HG02588 (cell line): Measurements from ENCODE around the gene ANGEL1.
A peak's percentile ranks its signal among the peaks of the same experiment; 100 is the strongest.

Experiments
- ATAC-seq: cut with Tn5 transposase; IDR thresholded peaks from one replicate; pipeline ENCODE4 v1.9.1; 2021; ENCODE audit warnings: mild to moderate bottlenecking, moderate library complexity; ENCODE audit not compliant: unreplicated experiment

Gene ANGEL1

GRCh38 chr14:76767681-76768656, 44.7 kb downstream of the ANGEL1 start:
- ATAC-seq: peak; percentile 86

GRCh38 chr14:76765461-76765931, 47.2 kb downstream of the ANGEL1 start:
- ATAC-seq: no peak

DNA sequence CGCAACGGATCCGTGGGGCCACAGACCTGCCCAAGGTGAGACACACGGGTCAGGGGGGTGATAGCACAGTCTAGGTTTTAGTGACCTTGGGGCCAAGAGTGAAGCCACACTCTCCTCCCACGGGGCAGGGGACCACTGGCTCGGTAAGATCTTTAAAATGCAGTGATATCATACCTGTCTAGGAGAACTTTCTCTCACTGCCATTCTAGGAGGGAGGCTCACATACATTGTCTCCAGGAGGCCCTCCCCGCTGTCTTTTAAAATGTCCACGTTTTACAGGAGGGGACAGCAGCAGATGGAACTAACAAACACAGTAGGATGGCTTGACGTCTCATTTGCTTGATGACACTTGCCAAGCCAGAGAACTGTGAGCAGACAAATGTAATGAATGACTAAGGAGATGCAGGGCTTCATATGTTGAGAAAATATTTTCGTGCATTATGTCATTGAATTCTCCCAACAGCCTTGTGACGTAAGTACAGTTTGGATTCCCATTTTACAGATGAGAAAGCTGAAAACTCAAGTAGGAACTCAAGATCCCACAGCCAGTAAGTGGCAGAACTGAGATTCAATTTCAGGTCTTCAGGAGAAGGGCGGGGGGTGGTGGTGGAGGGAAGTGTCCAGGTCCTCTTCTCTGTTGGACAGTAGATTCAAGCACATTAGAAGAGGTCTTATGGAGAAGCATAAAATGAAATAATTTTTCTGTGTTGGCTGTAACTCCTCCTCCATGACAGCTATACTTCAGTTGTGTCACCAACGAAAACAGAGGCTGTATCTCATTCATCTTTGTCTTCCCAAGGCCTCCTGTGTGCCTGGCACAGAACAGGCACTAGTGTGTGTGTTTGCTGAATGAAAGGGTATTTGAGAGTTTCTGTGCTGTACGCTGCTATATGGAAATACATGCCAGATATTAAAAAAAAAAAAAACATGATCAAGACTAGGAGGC, 49.3 kb downstream of the ANGEL1 start:
- ATAC-seq: no peak

GRCh38 chr14:76762411-76763095, 50.1 kb downstream of the ANGEL1 start:
- no peak for ATAC-seq

DNA sequence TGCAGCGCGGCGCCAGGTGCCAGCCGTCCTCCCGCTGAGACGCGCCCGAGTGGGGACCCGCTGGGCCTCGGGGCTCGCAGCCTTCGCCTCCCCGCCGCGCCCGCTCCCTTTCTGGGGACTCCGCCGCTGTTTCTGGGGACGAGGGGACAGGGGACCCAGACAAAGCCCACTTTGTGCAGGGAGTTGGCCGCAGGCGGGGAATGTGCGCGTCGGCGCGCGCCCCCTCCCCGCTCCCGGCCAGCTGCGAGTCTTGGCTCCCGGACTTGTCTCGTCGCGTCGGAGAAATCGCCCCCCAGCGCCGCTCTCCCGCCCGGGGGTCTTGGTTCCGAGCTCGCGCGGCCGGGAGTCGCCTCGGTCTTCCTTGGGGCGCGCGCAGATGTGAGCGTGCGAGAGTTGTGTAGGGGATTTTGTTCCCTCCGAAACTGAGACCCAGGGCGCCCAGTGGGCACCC, 50.7 kb downstream of the ANGEL1 start:
- ATAC-seq: no peak

DNA sequence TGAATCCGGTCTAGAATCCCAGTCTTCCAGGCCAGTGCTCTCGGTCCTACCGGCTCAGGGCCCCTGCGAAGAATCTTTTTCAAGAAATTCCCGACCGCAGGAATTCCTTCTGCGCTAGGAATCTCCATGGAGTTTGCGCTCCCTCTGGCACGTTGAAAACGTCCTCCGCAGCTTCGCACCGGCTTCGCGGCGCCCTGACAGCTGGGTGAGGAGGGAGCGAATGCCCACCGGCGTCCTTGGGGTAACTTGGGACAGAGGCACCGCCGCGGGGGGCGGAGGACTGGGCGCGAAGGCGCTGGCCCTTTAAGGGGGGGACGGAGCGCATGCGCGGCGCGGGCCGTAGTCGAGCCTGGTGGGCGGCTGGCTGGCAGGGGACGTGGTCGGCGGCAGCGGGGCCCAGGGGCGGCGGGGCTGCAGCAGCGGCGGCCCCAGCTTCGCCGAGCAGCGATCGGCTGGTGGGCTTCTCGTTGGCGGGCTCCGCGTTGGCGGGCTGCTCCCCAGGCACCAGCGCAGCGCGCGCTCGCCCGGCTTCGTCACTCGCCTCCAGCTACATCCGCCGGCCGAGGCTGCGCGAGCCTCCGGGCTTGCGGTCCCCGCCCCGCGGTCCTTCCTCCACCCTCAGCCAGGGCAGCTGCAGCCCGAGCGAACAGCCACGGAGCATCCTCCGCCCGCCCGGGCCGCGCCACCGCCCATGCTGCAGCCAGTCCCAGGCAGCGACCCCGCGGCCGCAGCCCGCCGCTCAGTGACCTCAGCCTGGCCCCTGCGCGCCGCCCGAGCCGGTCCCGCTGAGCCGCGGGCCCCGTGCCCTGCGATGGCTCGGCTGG, 51.3 kb downstream of the ANGEL1 start, which contains the start of gene VASH1:
Gene VASH1, plus strand, starts transcription at position 333 of the 824 bp plus-strand sequence. CDS start 1,354 bp downstream, outside the sequence.
- peak; percentile 72 for ATAC-seq

GRCh38 chr14:76760331-76761135, 52.1 kb downstream of the ANGEL1 start:
- no peak for ATAC-seq

DNA sequence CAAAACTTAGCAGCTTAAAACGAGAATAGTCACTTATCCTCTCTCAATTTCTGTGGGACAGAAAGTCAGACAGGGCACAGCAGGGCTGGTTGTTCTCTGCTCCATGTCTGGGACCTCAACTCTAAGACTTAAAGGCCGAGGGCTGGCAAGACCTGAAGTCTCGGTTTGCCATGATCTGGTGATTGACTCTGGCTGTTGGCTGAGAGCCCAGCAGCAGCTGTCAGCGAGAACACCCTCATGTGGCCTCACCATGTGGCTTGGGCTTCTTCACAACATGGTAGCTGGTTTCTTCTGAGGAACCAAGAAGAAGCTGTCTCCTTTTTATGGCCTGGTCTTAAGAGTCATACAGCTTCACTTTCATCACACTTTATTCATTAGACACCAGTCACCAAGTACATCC, 53.1 kb downstream of the ANGEL1 start:
- no peak for ATAC-seq

DNA sequence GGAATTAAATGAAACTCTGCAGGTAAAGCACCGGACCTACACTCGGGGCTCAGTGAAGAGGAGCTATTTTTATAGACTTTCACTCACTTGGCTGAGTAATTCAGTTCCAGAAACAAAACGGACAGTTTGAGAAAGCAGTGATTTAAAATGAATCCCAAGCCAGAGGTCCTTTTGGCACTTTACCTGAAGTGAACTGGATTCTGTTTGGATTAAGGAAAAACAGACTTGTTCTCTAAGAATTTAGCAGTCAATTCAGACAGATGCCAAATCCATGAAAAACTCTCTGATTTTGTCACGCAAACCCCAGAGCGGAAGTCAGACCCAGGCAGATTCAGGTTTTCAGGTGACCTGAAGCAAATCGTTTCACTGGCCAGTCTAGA, 56.3 kb downstream of the ANGEL1 start:
- no peak for ATAC-seq

DNA sequence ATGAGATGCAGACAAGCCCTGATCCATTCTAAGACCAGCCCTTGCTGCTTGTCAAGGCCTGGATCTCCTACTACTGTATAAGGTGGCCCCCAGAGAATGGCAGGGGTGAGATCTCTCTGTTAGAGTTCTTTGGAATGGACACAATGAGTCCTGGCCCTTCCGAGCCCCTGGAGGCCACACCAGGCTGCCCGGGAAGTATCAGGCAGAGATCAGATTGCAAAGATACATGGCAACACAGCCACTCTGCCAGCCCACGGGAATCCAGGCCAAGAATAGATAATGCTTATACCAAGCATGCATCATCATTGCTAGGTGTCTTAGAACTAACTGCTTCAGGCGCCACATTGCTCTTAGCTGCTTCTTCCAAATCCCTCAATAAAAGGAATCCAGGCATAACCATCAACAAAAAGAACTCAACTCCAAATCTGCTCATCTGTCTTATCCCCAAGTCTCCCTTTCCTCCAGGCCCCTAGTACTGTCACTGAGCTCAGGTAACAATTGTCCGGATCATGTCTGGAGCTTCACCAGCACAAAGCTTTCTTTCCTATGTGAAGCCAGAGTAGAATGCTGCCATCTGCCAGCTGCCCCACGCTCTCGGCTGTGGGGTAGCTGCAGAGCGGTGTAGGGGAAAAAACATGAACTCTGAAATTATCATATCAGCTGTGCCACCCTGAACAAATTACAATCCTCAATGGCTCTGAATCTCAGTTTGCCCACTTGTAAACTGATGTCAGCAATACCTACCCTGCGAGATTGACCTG, 56.9 kb downstream of the ANGEL1 start:
- ATAC-seq: no peak

- no peak for ATAC-seq
These were observed 58.1 kb downstream of the ANGEL1 start for GRCh38 chr14:76754586-76754985.

- ATAC-seq: no peak
These were observed 59.0 kb downstream of the ANGEL1 start for GRCh38 chr14:76753541-76754198.

DNA sequence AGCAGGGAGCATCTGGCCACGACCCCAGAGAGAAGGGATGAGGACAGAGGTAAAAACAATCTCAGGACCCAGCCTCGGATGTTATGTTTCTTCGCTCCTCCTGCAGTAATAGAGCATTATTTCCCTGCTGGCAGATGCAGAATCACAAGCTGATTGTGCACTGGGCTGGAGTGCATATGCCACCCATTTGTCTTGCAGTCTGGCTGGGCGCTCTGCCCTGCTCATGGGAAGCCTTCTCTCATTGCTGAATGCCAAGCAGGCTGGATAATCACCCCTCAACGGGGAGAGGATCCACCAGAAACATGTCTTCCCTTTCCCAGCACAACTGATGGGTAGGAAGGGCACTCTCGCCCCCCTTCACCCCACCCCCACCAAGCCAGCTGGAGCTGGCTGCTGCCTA, 59.9 kb downstream of the ANGEL1 start:
- ATAC-seq: no peak

- ATAC-seq: no peak
These were observed 69.7 kb downstream of the ANGEL1 start for GRCh38 chr14:76742966-76743365.

DNA sequence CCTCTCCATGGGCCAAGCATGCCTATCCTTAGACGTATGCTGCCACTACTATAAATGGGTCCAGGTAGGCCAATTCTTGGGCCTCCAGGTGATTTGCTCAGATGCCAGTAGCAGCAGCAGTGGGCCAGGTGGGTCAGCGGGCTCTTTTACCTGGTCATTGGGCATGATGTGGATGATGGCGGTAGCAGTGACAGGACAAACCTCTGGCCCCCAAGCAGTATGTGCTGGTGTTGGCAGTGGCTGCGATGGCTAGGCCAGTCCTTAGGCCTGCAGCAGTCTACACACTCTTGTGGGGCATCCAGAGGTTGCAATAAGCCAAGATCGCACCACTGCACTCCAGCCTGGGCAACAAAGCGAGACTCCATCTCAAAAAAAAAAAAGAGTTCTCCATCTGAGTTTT, 70.5 kb downstream of the ANGEL1 start:
- no peak for ATAC-seq

DNA sequence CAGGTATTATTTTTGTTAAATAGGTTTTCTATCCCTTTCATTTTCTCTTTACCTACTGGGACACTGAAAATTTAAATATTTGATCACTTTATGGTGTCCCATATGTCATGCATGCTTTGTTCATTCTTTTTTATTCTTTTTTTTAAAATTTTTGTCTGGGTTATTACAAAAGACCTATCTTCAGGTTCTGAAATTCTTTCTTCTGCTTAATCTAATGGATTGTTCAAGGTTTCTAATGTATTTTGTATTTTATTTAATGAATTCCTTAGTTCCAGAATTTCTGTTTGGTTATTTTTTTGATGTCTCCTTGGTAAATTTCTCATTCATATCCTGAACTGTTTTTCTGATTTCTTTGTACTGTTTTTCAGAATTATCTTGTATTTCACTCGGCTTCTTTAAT, 71.6 kb downstream of the ANGEL1 start:
- no peak for ATAC-seq
